ENCODE data around the gene PHACTR1.

PHACTR1 gene

DNA sequence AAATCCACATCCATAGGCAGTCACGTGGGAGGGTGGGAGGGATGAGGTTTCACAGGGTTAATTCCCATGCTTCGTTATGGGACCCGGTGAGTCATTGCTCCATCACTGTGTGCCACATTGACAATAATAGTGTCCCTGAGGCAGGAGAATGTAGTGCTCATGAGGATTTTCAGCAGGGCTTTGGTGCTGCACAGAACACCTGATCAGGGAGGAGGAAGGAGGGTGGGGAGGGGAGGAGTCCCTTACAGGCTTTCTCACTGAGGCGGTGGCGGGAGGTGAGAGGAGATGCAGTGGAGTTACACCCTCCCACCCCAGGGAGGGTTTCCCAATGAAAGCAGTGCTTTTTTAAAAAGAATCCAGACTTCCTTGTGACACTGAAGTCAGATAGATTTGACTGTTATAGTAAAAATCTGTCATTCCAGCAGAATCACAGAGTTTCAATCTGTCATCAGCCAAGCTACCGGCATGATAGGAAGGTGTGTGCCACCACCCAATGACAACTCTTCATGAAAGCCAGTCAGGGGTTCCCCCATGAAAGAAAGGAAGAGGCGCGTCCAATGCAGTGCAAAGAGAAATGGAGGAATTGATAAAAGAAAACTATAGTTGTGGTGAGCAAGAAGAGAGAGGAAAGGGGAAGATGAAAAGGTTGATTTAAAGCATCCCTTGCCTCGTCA is 467.0 kb downstream of the PHACTR1 start:
- no peaks in the 10 kb centered on the region for H3K9me3 ChIP-seq (ENCODE audit: insufficient read depth, low read length)
- H3K36me3 ChIP-seq (replicated peaks; ENCODE audit: low read depth, low read length), result no peaks in the 10 kb centered on the region
- H3K4me2 ChIP-seq (ENCODE audit: low read length), result no peak overlapping the region
- H4K20me1 ChIP-seq (ENCODE audit: insufficient read depth, low read length), result no peaks in the 10 kb centered on the region
- H3K9ac ChIP-seq (ENCODE audit: low read length), result no peak overlapping the region
- no peak overlapping the region for H3K4me3 ChIP-seq (ENCODE audit: low read length)
- H3K27ac ChIP-seq (ENCODE audit: low read length), result no peak overlapping the region
- no peaks in the 10 kb centered on the region for H3K79me2 ChIP-seq (ENCODE audit: low read length)
- no peak overlapping the region for H2AFZ ChIP-seq (ENCODE audit: low read depth, low read length)
- no peaks in the 10 kb centered on the region for H3K4me1 ChIP-seq (ENCODE audit: low read length)
- 0 out of 2 replicates have a peak, but pooled peaks cover 5% of the 10 kb centered on the region for H3K27me3 ChIP-seq (ENCODE audit: low read depth, low read length)
- TF ChIP-seq, protein P1, sequence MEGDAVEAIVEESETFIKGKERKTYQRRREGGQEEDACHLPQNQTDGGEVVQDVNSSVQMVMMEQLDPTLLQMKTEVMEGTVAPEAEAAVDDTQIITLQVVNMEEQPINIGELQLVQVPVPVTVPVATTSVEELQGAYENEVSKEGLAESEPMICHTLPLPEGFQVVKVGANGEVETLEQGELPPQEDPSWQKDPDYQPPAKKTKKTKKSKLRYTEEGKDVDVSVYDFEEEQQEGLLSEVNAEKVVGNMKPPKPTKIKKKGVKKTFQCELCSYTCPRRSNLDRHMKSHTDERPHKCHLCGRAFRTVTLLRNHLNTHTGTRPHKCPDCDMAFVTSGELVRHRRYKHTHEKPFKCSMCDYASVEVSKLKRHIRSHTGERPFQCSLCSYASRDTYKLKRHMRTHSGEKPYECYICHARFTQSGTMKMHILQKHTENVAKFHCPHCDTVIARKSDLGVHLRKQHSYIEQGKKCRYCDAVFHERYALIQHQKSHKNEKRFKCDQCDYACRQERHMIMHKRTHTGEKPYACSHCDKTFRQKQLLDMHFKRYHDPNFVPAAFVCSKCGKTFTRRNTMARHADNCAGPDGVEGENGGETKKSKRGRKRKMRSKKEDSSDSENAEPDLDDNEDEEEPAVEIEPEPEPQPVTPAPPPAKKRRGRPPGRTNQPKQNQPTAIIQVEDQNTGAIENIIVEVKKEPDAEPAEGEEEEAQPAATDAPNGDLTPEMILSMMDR (IDR thresholded peaks at IDR 0.05; ENCODE audit: low read depth, low read length), result no peak
- no peak for TF ChIP-seq EZH2phosphoT487 (IDR thresholded peaks at IDR 0.05; ENCODE audit: low read depth)

DNA sequence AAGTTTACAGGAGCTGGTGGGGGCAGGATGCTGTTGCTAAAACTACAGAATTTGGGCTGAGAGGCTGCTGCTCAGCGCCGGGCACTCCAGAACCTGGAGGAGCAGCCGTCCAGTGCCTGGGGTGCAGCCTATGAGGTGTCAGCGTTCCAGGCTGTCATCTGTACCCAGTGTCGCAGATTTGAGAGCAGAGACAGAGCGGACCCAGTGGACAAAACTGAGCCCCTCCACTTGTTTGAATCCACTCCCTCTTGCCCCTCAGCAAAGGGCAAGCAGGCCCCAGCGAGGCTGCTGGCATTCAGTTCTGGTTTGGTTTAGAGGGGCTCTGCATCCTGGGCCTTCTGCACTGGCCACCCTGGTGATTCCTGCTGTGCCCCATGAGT is 467.5 kb downstream of the PHACTR1 start:
- H3K9ac ChIP-seq (ENCODE audit: low read length), result no peak overlapping the region
- no peaks in the 10 kb centered on the region for H3K36me3 ChIP-seq (replicated peaks; ENCODE audit: low read depth, low read length)
- no peak overlapping the region for H3K27ac ChIP-seq (ENCODE audit: low read length)
- H3K9me3 ChIP-seq (ENCODE audit: insufficient read depth, low read length), result no peaks in the 10 kb centered on the region
- no peak overlapping the region for H3K4me3 ChIP-seq (ENCODE audit: low read length)
- 0 out of 2 replicates have a peak, but pooled peaks cover 5% of the 10 kb centered on the region for H3K27me3 ChIP-seq (ENCODE audit: low read depth, low read length)
- no peaks in the 10 kb centered on the region for H3K79me2 ChIP-seq (ENCODE audit: low read length)
- no peaks in the 10 kb centered on the region for H4K20me1 ChIP-seq (ENCODE audit: insufficient read depth, low read length)
- no peak overlapping the region for H3K4me2 ChIP-seq (ENCODE audit: low read length)
- H3K4me1 ChIP-seq (ENCODE audit: low read length), result no peaks in the 10 kb centered on the region
- TF ChIP-seq, protein P1 (IDR thresholded peaks at IDR 0.05; ENCODE audit: low read depth, low read length), result no peak
- no peak for TF ChIP-seq EZH2phosphoT487 (IDR thresholded peaks at IDR 0.05; ENCODE audit: low read depth)
- no peak overlapping the region for H2AFZ ChIP-seq (ENCODE audit: low read depth, low read length)

DNA sequence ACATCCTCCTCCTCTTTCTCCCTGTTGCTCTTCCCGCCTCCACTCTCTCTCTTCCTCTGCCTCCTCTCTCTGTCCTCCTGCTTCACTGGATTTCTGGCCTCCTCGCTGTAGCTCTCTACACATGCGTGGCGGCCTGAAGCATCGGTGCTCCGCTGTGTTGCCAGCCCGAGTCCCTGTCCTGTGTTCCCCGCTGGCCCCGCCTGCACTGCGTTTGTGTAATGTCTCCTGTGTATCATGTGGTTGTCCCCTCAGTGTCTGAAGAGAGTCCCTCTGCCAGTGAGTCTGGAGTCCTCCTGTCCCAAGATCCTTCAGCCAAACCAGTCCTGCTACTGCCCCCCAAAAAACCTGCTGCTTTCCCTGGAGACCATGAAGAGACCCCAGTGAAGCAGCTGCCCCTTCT is 468.0 kb downstream of the PHACTR1 start:
- H3K4me1 ChIP-seq (ENCODE audit: low read length), result no peaks in the 10 kb centered on the region
- H4K20me1 ChIP-seq (ENCODE audit: insufficient read depth, low read length), result no peaks in the 10 kb centered on the region
- no peak overlapping the region for H3K4me3 ChIP-seq (ENCODE audit: low read length)
- no peak for TF ChIP-seq EZH2phosphoT487 (IDR thresholded peaks at IDR 0.05; ENCODE audit: low read depth)
- TF ChIP-seq, protein P1 (IDR thresholded peaks at IDR 0.05; ENCODE audit: low read depth, low read length), result no peak
- H3K27ac ChIP-seq (ENCODE audit: low read length), result no peak overlapping the region
- H2AFZ ChIP-seq (ENCODE audit: low read depth, low read length), result no peak overlapping the region
- 0 out of 2 replicates have a peak, but pooled peaks cover 5% of the 10 kb centered on the region for H3K27me3 ChIP-seq (ENCODE audit: low read depth, low read length)
- no peak overlapping the region for H3K9ac ChIP-seq (ENCODE audit: low read length)
- no peak overlapping the region for H3K4me2 ChIP-seq (ENCODE audit: low read length)
- H3K9me3 ChIP-seq (ENCODE audit: insufficient read depth, low read length), result no peaks in the 10 kb centered on the region
- no peaks in the 10 kb centered on the region for H3K79me2 ChIP-seq (ENCODE audit: low read length)
- H3K36me3 ChIP-seq (replicated peaks; ENCODE audit: low read depth, low read length), result no peaks in the 10 kb centered on the region

DNA sequence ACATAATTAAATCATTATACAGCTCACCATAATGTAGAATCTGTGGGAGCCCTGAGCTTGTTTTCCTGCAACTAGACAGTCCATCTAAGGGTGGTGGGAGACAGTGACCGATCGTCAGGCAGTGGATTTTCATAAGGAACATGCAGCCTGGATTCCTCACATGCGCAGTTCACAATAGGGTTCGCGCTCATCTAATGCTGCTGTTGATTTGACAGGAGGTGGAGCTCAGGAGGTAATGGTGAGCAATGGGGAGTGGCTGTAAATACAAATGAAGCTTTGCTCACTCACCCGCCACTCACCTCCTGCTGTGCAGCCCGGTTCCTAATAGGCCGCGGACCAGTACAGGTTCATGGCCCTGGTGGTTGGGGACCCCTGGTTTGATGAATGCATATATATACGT is 470.3 kb downstream of the PHACTR1 start:
- H3K4me3 ChIP-seq (ENCODE audit: low read length), result no peak overlapping the region
- H3K27me3 ChIP-seq (ENCODE audit: low read depth, low read length), result peaks cover 15% of the 10 kb centered on the region
- no peak overlapping the region for H3K27ac ChIP-seq (ENCODE audit: low read length)
- no peaks in the 10 kb centered on the region for H3K4me1 ChIP-seq (ENCODE audit: low read length)
- H2AFZ ChIP-seq (ENCODE audit: low read depth, low read length), result no peak overlapping the region
- TF ChIP-seq EZH2phosphoT487 (IDR thresholded peaks at IDR 0.05; ENCODE audit: low read depth), result no peak
- TF ChIP-seq, protein P1 (IDR thresholded peaks at IDR 0.05; ENCODE audit: low read depth, low read length), result no peak
- no peak overlapping the region for H3K9ac ChIP-seq (ENCODE audit: low read length)
- no peaks in the 10 kb centered on the region for H3K9me3 ChIP-seq (ENCODE audit: insufficient read depth, low read length)
- H3K79me2 ChIP-seq (ENCODE audit: low read length), result no peaks in the 10 kb centered on the region
- no peaks in the 10 kb centered on the region for H3K36me3 ChIP-seq (replicated peaks; ENCODE audit: low read depth, low read length)
- no peaks in the 10 kb centered on the region for H4K20me1 ChIP-seq (ENCODE audit: insufficient read depth, low read length)
- H3K4me2 ChIP-seq (ENCODE audit: low read length), result no peak overlapping the region

Measured in OCI-LY3 (cell line).